Left forelimb (tissue), 1 donor: Measurements from ENCODE around the gene FRMPD2.
"Not testable (repeated sequence)": the region's sequence is repeated elsewhere in the genome, so short reads cannot be mapped to it uniquely, and the experiment has no call there.

ENCODE experiments used
- DNase-seq: peaks from one replicate; pipeline ENCODE4 v3.0.0-alpha.2; 2018; ENCODE audit warnings: low spot score

The FRMPD2 gene

GRCh38 chr10:48287417-48288391 is 13.2 kb upstream of the FRMPD2 start:
- DNase-seq, result no peak

GRCh38 chr10:48286356-48286755 is 11.9 kb upstream of the FRMPD2 start:
- DNase-seq, result no peak

GRCh38 chr10:48285710-48286109 is 11.2 kb upstream of the FRMPD2 start:
- DNase-seq, result no peak

- no peak for DNase-seq
Measured at GRCh38 chr10:48284811-48285210, 10.3 kb upstream of the FRMPD2 start.

GRCh38 chr10:48284002-48284546 is 9.6 kb upstream of the FRMPD2 start:
- no peak for DNase-seq

GRCh38 chr10:48282829-48283228 is 8.3 kb upstream of the FRMPD2 start:
- no peak for DNase-seq

- not testable (repeated sequence) for DNase-seq
Measured at GRCh38 chr10:48281697-48282096, 7.2 kb upstream of the FRMPD2 start.

GRCh38 chr10:48279081-48279751 is 4.7 kb upstream of the FRMPD2 start:
- no peak for DNase-seq

- no peak for DNase-seq
Measured at GRCh38 chr10:48277093-48277492, 2.6 kb upstream of the FRMPD2 start.

GRCh38 chr10:48273741-48274140 is 755 bp downstream of the FRMPD2 start:
- DNase-seq, result no peak

GRCh38 chr10:48272682-48273081 is 1.8 kb downstream of the FRMPD2 start:
- no peak for DNase-seq

GRCh38 chr10:48271047-48271730 is 3.3 kb downstream of the FRMPD2 start:
- no peak for DNase-seq

- DNase-seq, result no peak
Measured at GRCh38 chr10:48266528-48266927, 8.0 kb downstream of the FRMPD2 start.

- no peak for DNase-seq
Measured at GRCh38 chr10:48258105-48258504, 16.4 kb downstream of the FRMPD2 start.

- DNase-seq, result no peak
Measured at GRCh38 chr10:48257407-48257961, 17.0 kb downstream of the FRMPD2 start.

- no peak for DNase-seq
Measured at GRCh38 chr10:48255722-48256121, 18.8 kb downstream of the FRMPD2 start.

- no peak for DNase-seq
Measured at GRCh38 chr10:48254750-48255512, 19.6 kb downstream of the FRMPD2 start.

GRCh38 chr10:48253970-48254657 is 20.4 kb downstream of the FRMPD2 start:
- no peak for DNase-seq

GRCh38 chr10:48252354-48252650 is 22.2 kb downstream of the FRMPD2 start:
- no peak for DNase-seq

GRCh38 chr10:48251525-48252353 is 22.8 kb downstream of the FRMPD2 start:
- no peak for DNase-seq
